ENCODE results near the gene TACC2. TPM values are rescaled to one million over a fixed set of nuclear protein-coding genes. Genes with fewer than 3 reads are reported as not detected.
"Not testable (repeated sequence)": the region's sequence is repeated elsewhere in the genome, so short reads cannot be mapped to it uniquely, and the experiment has no call there.

TACC2 gene
- total RNA-seq, 1 donor from 2014 or later: 22.0 TPM

GRCh38 chr10:121983852-121984251 lies 5.1 kb upstream of the TACC2 start:
- Mint-ChIP-seq H3K9me3 (ENCODE audit: unreplicated experiment) (peaks cover 27% of the 10 kb centered on the region), H3K4me1 (ENCODE audit: low read depth, unreplicated experiment) (no peaks in the 10 kb centered on the region)
- no peak for FAIRE-seq

GRCh38 chr10:121984463-121984862 lies 4.5 kb upstream of the TACC2 start:
- H3K27me3 Mint-ChIP-seq (ENCODE audit: low read depth, unreplicated experiment): peaks cover 4% of the 10 kb centered on the region
- FAIRE-seq: no peak
- H3K36me3 Mint-ChIP-seq (ENCODE audit: low read depth, unreplicated experiment): no peaks in the 10 kb centered on the region
- TF ChIP-seq EZH2 (IDR thresholded peaks at IDR 0.05; ENCODE audit: insufficient read depth, low read length): no peak
- TF ChIP-seq CTCF (IDR thresholded peaks at IDR 0.05; ENCODE audit: insufficient read depth, low read depth, low read length): no peak
- H3K4me2 ChIP-seq (ENCODE audit: low read length): no peak overlapping the region
- H3K79me2 ChIP-seq (ENCODE audit: insufficient read depth, low read length): no peaks in the 10 kb centered on the region
- peaks cover 7% of the 10 kb centered on the region for H3K9me3 ChIP-seq (ENCODE audit: insufficient read depth, low read depth, low read length)
- no peak overlapping the region for H3K9ac ChIP-seq (ENCODE audit: low read length)
- H2AFZ ChIP-seq (ENCODE audit: low read depth, low read length): no peak overlapping the region
- no peak overlapping the region for H3K27ac ChIP-seq (ENCODE audit: low read depth, low read length)
- H3K4me3 ChIP-seq (ENCODE audit: insufficient read depth, low read depth, low read length): no peak overlapping the region
- H3K27ac Mint-ChIP-seq (ENCODE audit: unreplicated experiment): no peak overlapping the region
- peaks cover 3% of the 10 kb centered on the region for H3K27me3 ChIP-seq (ENCODE audit: insufficient read depth, low read length)
- no peaks in the 10 kb centered on the region for H3K4me1 Mint-ChIP-seq (ENCODE audit: low read depth, unreplicated experiment)
- peaks cover 25% of the 10 kb centered on the region for H3K9me3 Mint-ChIP-seq (ENCODE audit: unreplicated experiment)
- no peaks in the 10 kb centered on the region for H3K4me1 ChIP-seq (ENCODE audit: insufficient read depth, low read length)
- DNase-seq (ENCODE audit: low read depth): no peak
- H4K20me1 ChIP-seq (ENCODE audit: insufficient read depth, low read length): no peaks in the 10 kb centered on the region
- H3K4me3 Mint-ChIP-seq (ENCODE audit: unreplicated experiment): no peak overlapping the region
- H3K36me3 ChIP-seq (ENCODE audit: insufficient read depth, low read length): no peaks in the 10 kb centered on the region

More at GRCh38 chr10:121983852-121984251, 5.1 kb upstream of the TACC2 start:
- Histone ChIP-seq H3K79me2 (ENCODE audit: insufficient read depth, low read length) (no peaks in the 10 kb centered on the region), H3K9ac (ENCODE audit: low read length) (no peak overlapping the region), H3K4me1 (ENCODE audit: insufficient read depth, low read length) (no peaks in the 10 kb centered on the region), H3K9me3 (ENCODE audit: insufficient read depth, low read depth, low read length) (peaks cover 7% of the 10 kb centered on the region), H3K4me2 (ENCODE audit: low read length) (no peak overlapping the region), H3K36me3 (ENCODE audit: insufficient read depth, low read length) (no peaks in the 10 kb centered on the region), H3K27me3 (ENCODE audit: insufficient read depth, low read length) (peaks cover 3% of the 10 kb centered on the region), H2AFZ (ENCODE audit: low read depth, low read length) (no peak overlapping the region), H3K4me3 (ENCODE audit: insufficient read depth, low read depth, low read length) (no peak overlapping the region), H3K27ac (ENCODE audit: low read depth, low read length) (no peak overlapping the region), H4K20me1 (ENCODE audit: insufficient read depth, low read length) (no peaks in the 10 kb centered on the region)
- Mint-ChIP-seq H3K27ac (ENCODE audit: unreplicated experiment) (no peak overlapping the region), H3K4me3 (ENCODE audit: unreplicated experiment) (no peak overlapping the region), H3K27me3 (ENCODE audit: low read depth, unreplicated experiment) (peaks cover 4% of the 10 kb centered on the region), H3K36me3 (ENCODE audit: low read depth, unreplicated experiment) (no peaks in the 10 kb centered on the region)
- no peak for DNase-seq (ENCODE audit: low read depth)
- TF ChIP-seq CTCF (IDR thresholded peaks at IDR 0.05; ENCODE audit: insufficient read depth, low read depth, low read length) (no peak), EZH2 (IDR thresholded peaks at IDR 0.05; ENCODE audit: insufficient read depth, low read length) (no peak)

- TF ChIP-seq CTCF (IDR thresholded peaks at IDR 0.05; ENCODE audit: insufficient read depth, low read depth, low read length) (no peak), EZH2 (IDR thresholded peaks at IDR 0.05; ENCODE audit: insufficient read depth, low read length) (no peak)
- Histone ChIP-seq H3K4me1 (ENCODE audit: insufficient read depth, low read length) (no peaks in the 10 kb centered on the region), H3K4me3 (ENCODE audit: insufficient read depth, low read depth, low read length) (no peak overlapping the region), H3K27me3 (ENCODE audit: insufficient read depth, low read length) (peaks cover 6% of the 10 kb centered on the region), H3K9ac (ENCODE audit: low read length) (no peak overlapping the region), H3K36me3 (ENCODE audit: insufficient read depth, low read length) (no peaks in the 10 kb centered on the region), H3K4me2 (ENCODE audit: low read length) (no peak overlapping the region), H2AFZ (ENCODE audit: low read depth, low read length) (no peak overlapping the region), H3K9me3 (ENCODE audit: insufficient read depth, low read depth, low read length) (no peaks in the 10 kb centered on the region), H3K79me2 (ENCODE audit: insufficient read depth, low read length) (no peaks in the 10 kb centered on the region), H4K20me1 (ENCODE audit: insufficient read depth, low read length) (no peaks in the 10 kb centered on the region), H3K27ac (ENCODE audit: low read depth, low read length) (no peak overlapping the region)
- H3K4me3 Mint-ChIP-seq (ENCODE audit: unreplicated experiment): no peak overlapping the region
- no peak for DNase-seq (ENCODE audit: low read depth)
- FAIRE-seq: no peak
- peaks cover 2% of the 10 kb centered on the region for H3K4me1 Mint-ChIP-seq (ENCODE audit: low read depth, unreplicated experiment)
- H3K36me3 Mint-ChIP-seq (ENCODE audit: low read depth, unreplicated experiment): no peaks in the 10 kb centered on the region
- no peak overlapping the region for H3K27ac Mint-ChIP-seq (ENCODE audit: unreplicated experiment)
- no peaks in the 10 kb centered on the region for H3K27me3 Mint-ChIP-seq (ENCODE audit: low read depth, unreplicated experiment)
- peaks cover 10% of the 10 kb centered on the region for H3K9me3 Mint-ChIP-seq (ENCODE audit: unreplicated experiment)
Measured at GRCh38 chr10:121990015-121990677, 1.2 kb downstream of the TACC2 start.

GRCh38 chr10:121991727-121992126 lies 2.8 kb downstream of the TACC2 start:
- not testable (repeated sequence) for H3K79me2 ChIP-seq (ENCODE audit: insufficient read depth, low read length); H3K9me3 Mint-ChIP-seq (ENCODE audit: unreplicated experiment); H3K9ac ChIP-seq (ENCODE audit: low read length); H3K27me3 ChIP-seq (ENCODE audit: insufficient read depth, low read length); H3K4me2 ChIP-seq (ENCODE audit: low read length); H3K27ac ChIP-seq (ENCODE audit: low read depth, low read length); FAIRE-seq; H2AFZ ChIP-seq (ENCODE audit: low read depth, low read length); H3K27me3 Mint-ChIP-seq (ENCODE audit: low read depth, unreplicated experiment); H3K4me3 ChIP-seq (ENCODE audit: insufficient read depth, low read depth, low read length); H3K4me1 ChIP-seq (ENCODE audit: insufficient read depth, low read length); H3K36me3 Mint-ChIP-seq (ENCODE audit: low read depth, unreplicated experiment); H3K4me3 Mint-ChIP-seq (ENCODE audit: unreplicated experiment); H3K36me3 ChIP-seq (ENCODE audit: insufficient read depth, low read length); H4K20me1 ChIP-seq (ENCODE audit: insufficient read depth, low read length); H3K9me3 ChIP-seq (ENCODE audit: insufficient read depth, low read depth, low read length); H3K4me1 Mint-ChIP-seq (ENCODE audit: low read depth, unreplicated experiment); DNase-seq (ENCODE audit: low read depth); H3K27ac Mint-ChIP-seq (ENCODE audit: unreplicated experiment)

Measured in astrocyte (in vitro differentiated cells and primary cell).